ENCODE results near the gene SORL1-AS1.
"Not testable (repeated sequence)": the region's sequence is repeated elsewhere in the genome, so short reads cannot be mapped to it uniquely, and the experiment has no call there.

The SORL1-AS1 gene

DNA sequence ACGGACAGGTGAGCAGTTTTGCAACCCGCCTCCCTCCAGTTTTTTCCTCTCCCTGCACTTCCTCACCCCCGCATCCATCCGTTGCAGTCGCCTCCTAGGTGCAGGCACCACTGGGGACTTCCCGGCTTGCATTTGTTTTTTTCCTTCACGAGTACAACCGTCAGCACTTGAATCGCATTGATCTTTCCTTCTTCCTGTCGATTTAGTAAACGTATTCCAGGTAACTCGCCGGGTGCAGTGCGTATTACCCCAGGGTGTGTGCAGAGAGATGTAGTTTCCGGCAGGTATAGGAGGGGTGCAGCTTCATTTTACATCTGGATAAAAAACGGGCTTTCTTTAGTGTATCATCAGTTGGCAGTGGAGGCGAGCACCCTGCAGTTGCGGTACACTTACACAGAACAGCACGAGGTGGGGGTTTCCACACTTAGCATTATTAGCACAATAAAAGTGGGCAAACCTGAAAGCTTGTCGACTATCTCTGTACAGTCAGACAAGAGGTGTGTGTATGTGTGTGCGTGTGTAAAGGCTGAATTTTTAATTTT, at the start of gene SORL1-AS1:
TSS of gene SORL1-AS1 (minus strand) at position 359 of the 542 bp plus-strand sequence.
- DNase-seq (ENCODE audit: low spot score), result peak; percentile 71

DNA sequence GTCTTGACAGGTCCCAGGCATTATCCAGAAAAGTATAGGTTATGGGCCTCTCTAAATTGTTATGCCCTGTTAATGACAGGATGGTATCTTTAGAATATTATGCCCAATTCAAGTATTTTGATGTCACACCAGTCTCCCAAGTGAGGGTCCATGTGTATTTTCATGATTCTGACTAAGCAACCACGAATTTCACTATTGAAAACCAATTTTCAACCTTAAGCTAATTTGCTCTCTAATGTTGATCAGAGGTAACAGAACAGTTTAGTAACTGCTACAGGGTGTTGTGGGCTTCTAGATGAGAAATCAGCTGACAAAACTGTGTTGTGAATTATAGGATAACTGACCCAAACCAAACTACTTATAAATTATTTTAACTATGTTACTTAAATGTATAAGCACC, 48.0 kb upstream of the SORL1-AS1 start:
- DNase-seq (ENCODE audit: low spot score), result no peak

DNA sequence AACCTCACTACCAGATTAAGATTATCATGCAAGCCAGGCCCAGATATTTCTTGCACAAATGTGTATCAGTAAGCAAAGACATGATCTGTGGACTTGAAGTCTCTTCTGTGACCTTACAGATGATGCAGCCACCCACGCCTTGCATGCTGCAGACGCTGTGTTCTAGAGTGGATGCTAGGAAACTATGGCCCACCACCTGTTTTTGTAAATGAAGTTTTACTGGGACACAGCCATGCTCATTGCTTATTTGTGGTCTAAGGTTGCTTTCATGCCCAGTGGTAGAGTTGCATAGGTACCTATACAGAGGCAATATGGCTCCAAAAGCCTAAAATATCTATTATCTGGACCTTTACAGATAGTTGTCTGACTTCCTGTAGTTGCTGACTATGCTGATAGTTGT, 47.5 kb upstream of the SORL1-AS1 start:
- no peak for DNase-seq (ENCODE audit: low spot score)

DNA sequence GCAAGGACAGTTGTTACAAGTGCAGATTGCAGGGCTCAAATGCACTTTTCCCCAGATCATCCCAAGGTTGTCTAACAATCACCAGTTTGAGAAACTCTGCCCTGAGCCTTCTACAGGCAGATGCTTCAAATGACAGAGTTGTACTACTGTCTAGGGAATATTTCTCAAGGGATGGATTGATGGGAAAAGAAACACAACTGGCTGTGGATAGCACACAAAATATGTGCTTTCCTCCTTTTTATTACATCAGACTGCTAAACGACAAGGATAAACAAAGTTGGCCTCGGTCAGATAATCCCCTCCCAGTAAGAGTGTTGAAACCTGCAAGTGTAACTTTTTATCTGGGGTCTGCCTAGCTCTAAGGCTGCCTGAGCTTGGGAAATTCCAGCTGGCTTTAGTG, 46.6 kb upstream of the SORL1-AS1 start:
- DNase-seq (ENCODE audit: low spot score), result no peak

DNA sequence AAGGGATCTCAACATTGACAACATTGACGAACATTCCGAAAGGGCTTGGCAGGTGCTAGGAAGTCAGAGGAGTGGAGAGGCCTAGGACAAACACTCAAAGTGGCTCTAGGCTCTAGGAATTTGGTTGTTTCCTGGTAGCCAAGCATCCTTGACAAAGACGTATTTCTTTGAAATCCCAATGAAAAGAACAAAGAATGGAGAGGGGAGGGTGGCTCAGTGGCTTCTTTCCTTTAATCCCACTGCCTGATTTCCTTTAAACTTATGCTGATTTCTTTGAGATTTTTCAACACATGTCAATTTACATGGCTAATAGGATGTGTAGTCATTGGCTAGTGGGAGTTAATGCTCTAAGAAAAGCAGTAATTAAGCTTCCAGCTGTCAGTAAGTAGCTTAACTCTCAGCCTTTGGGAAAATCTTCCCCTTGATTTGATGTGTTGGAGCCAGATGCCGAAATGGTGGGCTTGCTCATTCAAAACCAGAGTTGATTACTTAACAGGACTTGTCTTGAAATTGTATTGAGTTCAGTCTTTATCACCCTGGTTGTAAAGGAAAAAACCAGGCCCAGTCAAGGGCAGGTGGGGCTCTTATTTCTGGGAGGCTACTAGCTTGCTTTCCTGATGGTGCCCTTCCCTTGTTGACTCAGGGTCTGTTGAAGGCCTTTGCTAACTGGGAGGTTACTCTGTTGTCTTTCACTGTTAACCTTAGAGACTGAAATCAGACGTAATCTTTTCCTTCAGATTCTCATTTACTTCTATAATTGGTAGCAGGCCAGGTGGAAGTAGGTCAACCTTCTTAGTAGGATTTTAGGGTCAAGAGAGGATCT, 44.6 kb upstream of the SORL1-AS1 start:
- no peak for DNase-seq (ENCODE audit: low spot score)

DNA sequence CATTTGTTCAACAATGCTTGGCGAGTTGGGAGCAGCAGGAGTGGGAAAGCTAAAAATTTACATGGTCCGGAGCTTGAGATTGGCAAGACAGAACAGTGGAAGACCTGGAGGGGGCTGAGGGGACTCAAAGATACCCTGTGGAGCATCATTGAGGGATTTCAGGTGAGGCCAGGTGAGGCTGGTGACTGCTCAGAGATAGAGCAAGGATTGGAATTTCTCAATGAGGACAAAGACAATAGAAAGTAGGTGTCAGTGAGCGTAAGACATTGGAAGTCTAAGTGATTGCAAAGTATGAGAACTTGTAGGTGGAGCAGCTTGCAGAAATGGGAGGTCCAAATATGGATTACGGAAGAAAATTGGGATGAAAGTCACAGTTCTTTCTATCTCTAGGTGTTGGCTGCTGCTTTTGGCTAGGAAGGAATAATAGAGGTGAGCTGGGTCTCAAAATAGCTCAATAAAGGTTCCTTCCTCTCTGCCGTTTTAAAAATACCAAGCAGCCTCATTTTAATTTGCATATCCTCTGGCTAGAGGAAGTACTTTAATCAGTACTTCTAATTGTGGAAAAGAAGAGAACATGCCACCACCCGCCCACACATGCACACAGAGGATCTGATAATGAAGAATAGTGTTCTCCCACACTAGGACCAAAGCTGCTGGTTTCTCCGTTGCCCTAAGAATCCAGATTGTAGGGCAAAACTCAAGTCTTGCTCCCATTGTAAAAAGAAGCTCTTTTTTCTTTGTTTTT, 41.8 kb upstream of the SORL1-AS1 start:
- no peak for DNase-seq (ENCODE audit: low spot score)

DNA sequence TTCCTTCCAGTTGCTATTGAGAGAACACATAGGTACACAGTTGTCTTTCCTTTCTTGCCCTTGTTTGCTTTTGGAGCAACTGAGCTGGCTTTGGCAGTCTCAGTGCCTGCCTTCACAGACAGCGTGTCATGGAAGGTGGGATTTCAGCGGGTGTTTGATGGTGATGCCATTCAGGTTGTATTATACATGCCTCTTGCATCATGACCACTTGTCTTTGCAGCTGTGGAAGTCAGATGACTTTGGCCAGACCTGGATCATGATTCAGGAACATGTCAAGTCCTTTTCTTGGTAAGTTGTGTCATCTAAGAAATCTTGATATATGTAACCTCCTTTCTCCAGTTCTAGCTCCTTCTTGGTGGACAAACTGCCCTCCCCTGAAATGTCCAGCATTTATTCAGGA, 37.1 kb upstream of the SORL1-AS1 start:
- no peak for DNase-seq (ENCODE audit: low spot score)

DNA sequence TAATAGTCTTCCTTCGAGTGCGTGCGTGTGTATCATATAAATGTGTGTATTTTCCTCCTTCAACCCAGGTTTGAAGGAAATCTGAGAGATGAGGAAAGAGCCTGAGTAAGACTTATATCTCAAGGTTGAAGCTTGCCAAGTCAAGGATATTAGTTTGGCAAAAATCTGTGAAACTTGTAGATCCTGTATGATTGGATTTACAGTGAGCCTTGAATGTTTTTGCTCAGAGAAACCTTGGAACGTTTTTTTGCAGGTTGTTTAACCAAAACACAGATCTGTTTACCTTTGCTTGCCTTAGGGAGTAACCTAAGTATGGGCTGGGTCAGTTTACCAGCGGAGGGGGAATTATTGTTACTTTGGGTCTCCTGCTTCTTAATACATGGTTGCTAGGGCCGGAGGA, 35.9 kb upstream of the SORL1-AS1 start:
- DNase-seq (ENCODE audit: low spot score), result no peak

DNA sequence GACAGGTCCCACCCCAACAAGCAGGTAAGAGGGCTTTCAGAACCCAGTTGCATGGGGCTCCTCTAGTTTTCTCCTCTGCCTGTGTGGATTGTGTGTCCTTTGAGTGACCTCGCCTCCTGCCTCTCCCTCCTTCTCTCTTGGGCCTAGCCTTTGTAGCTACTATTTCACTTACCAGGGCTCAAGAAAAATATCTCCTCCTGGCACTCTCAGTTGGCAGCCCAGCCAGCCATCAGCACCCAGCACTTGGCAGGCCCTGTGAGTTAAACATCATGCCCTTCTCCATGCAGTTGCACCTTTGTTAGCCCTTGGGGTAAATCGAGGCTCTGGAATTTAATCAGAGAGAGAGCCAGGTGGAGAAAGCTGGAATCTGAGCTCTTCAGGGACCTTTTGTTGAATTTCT, 35.4 kb upstream of the SORL1-AS1 start:
- no peak for DNase-seq (ENCODE audit: low spot score)

DNA sequence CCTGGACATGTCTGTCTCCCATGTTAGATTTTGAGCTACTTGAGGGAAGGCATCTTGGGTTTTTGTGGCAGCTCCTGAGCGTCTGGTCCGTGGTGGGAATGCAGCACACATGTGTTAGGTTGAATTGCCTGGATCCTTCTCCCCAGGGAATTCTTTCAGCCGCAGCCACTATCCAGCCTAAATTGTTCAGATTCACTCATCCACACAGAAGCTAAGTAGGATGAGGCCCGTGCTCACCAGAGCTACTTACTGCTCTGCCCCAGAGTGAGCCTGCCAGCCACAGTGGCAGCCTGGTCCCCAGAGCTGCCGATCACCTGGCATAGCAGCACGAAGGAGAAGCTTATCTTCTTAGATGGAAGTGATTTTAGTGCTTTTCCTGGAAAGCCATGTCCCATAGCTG, 34.4 kb upstream of the SORL1-AS1 start:
- no peak for DNase-seq (ENCODE audit: low spot score)

DNA sequence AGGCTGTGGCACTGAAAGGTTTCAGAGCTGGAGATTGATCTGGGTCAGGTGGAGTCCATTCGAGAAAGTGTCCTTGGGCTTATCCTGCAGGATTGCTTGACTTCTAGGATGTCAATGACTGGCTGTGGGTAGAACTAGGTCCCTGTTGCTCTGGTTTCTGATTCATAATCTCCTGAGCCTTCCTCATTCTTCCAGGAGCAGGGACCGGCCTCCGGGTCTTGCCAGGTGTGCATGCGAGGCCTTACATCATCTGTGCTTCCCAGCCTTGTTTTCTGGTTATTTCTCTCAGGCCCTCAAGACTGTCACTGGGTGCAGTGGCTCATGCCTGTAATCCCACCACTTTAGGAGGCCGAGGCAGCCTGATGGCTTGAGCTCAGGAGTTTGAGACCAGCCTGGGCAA, 33.3 kb upstream of the SORL1-AS1 start:
- no peak for DNase-seq (ENCODE audit: low spot score)

DNA sequence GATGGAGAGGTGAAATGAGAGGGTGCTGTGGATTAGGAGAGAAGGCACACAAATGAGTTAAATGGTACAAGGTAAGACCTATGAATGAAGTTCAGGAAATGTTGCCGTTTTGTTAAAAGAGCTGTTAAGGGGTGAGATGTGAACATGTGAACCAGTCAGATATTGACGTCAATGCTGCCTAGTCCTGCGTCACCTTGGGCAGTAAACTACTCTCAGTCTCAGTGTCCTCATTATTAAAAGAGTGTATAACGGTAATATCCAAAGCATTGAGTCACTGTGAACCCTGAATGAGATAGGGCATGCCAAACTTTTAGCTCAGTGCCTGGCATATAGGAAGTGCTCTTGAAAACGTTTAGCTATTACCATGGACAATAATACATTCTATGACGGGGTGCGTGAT, 32.4 kb upstream of the SORL1-AS1 start:
- DNase-seq (ENCODE audit: low spot score), result no peak

DNA sequence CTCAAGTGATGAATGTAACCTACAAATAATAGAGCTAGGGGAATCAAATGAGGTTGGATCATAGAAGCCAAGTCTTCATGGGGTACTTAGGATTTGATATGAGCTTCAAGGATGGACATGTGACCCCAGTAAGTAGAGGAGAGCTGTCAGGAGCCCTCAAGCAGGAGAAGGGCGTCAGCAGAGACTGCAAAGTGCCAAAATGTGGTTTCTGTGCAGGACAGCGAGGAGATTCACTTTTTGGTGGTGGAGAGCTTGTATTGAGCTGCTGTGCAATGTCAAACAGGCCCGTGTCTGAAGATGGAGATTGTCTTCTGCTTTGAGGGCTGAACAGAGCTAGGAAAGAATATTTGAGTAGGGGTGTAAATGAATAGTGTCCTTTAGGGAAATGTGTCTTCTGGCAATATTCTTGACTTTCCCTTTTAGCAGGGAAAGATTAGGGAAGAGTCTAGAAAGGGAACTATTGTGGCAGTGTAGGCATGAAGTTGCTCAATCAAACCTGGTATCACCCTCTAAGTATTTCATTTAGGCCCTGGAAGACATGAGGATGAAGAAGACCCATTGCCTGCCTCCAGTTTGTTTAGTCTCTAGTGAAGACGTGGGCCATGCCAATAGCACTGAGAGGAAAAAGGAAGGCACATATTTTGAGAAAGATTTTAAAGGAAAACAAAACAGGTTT, 31.2 kb upstream of the SORL1-AS1 start:
- no peak for DNase-seq (ENCODE audit: low spot score)

DNA sequence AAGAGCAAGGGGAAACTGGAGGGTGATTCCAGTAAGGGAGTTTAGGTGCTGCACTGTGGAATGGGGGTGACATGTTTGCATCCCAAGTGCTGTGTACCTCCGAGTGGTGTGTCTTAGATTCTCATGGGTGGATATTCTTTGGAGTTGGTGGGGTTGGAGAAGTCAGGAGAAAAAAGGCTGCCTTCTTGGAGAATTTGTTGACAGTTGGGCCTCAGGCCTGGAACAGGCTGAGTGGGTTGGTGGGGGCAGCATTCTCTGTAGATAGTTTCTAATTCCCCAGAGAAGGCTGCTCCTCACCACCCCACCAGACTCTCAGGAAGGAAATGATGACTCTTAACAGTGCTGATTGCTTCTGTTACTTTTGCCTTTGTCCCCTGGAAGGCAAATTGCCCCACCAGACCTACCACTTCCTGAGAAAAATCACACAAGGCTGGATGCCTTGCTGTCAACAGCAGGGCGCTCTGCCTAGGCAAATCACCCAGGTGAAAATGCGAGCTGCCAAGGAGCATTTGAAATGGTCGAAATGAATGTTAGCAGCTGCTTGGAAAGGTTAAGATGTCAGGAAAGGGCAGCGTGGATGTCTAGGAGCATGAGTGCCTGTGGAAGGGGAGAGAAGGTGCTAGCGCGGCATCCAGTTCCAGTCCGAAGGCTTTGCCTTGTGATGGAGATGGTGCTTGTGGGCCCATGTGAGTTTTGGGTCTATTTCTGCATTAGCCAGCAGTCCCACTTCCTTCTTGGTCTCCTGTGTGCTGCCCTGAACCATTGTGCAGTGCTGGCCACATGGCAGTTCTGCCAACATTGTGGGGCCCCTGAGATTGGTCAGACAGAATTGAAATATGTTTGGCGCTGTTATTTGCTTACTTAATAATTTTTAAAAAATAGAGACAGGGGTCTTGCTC, 29.7 kb upstream of the SORL1-AS1 start:
- DNase-seq (ENCODE audit: low spot score), result no peak

DNA sequence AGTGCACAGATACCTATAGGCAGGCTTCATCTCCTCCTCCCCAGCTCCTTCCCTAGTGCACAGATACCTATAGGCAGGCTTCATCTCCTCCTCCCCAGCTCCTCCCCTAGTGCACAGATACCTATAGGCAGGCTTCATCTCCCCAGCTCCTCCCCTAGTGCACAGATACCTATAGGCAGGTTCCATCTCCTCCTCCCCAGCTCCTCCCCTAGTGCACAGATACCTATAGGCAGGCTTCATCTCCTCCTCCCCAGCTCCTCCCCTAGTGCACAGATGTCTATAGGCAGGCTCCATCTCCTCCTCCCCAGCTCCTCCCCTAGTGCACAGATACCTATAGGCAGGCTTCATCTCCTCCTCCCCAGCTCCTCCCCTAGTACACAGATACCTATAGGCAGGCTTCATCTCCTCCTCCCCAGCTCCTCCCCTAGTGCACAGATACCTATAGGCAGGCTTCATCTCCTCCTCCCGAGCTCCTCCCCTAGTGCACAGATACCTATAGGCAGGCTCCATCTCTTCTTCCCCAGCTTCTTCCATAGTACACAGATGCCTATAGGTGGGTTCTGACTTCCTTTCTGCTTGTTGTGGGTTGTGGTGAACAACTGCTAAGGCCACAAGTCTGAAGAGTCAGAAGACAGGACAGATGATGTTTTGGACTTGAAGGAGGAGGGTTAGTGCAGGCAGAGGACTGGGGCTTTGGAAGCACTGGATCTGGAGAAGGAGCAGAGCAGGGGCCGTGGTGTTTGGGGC, 28.9 kb upstream of the SORL1-AS1 start:
- not testable (repeated sequence) for DNase-seq (ENCODE audit: low spot score)

DNA sequence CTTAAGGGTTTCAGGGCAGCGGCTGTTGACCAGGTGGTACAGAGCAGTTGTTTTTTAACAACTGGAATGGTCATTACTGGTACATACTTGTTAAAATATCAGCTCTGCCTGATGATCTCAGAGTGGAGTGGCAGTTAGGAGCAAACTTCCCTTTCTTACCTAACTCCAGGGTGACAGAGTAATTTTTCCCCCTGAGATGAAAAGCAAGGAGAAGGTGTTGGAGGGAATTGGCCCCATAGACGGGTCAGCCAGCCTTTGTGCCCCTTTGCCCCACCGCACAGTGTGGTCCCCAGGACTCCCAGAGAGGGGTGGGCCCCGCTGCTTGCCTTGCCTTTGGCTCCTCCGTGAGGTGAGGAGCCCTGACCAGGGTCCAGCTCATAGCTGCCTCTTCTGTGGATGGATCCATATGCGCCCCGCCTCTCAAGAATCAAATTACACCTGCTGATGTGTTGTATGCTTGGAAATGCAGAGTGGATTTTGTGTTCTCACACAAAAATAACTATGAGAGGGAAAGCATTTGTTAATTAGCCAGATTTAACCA, 27.0 kb upstream of the SORL1-AS1 start:
- no peak for DNase-seq (ENCODE audit: low spot score)

DNA sequence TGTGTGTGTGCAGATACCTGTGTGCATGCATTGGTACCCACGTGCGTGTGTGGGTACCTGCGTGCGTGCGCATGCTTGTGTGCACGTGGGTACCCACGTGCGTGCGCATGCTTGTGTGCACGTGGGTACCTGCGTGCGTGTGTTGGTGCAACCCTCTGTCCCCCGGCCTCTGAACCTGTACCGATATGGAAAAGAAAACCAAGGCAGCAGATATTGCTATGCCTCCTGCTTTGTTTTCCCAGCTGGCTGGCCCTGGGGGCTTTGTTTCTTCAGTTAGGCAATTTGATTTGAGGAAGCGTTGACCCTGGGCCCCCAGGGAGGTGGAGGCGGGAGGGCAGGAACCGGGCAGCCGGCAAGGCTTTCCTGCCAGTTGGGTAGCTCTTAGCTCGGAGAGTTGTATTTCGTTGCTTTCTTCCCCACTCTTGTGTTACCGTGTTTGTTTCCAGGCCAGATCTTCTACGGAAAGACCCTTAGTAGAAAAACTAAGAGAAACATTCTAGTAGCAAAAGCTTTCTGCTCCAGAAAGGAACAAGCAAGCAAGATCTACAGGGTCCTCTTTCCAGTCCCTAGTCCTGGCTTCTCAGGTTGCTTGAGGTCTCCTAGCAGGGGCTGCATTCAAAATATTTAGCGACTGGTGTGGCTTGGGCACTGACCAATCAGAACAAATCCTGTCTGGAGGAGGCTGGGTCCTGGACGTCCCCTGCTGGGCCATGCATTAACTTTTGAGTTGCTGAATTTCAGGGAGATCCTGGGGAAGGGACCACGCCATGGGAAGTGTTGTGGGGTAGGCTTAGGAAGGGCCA, 26.3 kb upstream of the SORL1-AS1 start:
- no peak for DNase-seq (ENCODE audit: low spot score)

DNA sequence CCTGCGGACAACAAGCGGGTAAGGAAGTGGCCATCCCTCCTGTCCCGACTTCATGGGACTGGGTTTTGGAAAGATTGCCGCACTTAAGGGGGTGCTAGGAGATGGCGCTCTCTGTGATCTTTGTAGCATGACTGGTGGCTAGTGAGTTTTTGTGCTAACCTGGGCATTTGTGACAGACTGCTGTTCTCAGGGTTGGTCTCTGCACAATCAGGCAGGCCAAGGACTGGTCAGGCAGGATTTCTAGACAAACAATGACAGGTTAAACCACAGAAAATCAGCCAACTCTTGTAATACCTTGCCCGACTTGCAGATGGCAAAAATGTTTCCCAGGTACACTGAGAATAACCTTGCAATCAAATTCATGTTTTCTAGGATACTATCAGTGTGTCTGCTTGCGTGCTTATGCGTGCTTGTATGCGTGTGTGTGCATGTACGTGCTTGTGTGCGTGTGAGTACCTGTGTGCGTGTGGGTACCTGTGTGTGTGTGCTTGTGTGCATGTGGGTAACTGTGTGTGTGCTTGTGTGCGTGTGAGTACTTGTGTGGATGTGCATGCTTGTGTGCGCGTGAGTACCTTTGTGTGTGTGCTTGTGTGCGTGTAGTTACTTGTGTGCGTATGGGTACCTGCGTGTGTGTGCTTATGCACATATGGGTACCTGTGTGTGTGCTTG, 25.6 kb upstream of the SORL1-AS1 start:
- peak; percentile 93 for DNase-seq (ENCODE audit: low spot score)

Measured in HT-29 (cell line).